GM19239 (cell line): Measurements from ENCODE around the gene FGG.

Experiments used
- DNase-seq: peaks from one replicate; pipeline ENCODE4 v3.0.0; 2011; ENCODE audit warnings: low spot score; ENCODE audit not compliant: insufficient read length
- FAIRE-seq: peaks from 2 replicates; lab custom pipeline; 2011; peaks lifted over from hg19 to GRCh38; lab: Jason Lieb, UNC

Gene FGG

GRCh38 chr4:154560419-154560801 is 52.0 kb downstream of the FGG start:
- no peak for FAIRE-seq
- no peak for DNase-seq

- FAIRE-seq (peak; percentile 44), DNase-seq (no peak)
These were observed 52.7 kb downstream of the FGG start for GRCh38 chr4:154559494-154560418.

- DNase-seq: no peak
- no peak for FAIRE-seq
These were observed 53.3 kb downstream of the FGG start for GRCh38 chr4:154559141-154559493.
